ENCODE data around the gene SLIT3.

GRCh38 chr5:168734119-168734518 lies 566.8 kb downstream of the SLIT3 start:
- TF ChIP-seq POLR2A (IDR thresholded peaks at IDR 0.05; ENCODE audit: borderline replicate concordance, extremely low read depth, insufficient read depth, insufficient read length) (no peak), CTCF (IDR thresholded peaks at IDR 0.05 in 2 of 3, conservative IDR thresholded peaks at IDR 0.05 in 1 of 3; ENCODE audit: borderline replicate concordance in 1 of 3, insufficient read depth in 1 of 3, low read depth in 2 of 3, low read length in 2 of 3) (no peak), EZH2 (IDR thresholded peaks at IDR 0.05) (no peak), POLR2AphosphoS5 (IDR thresholded peaks at IDR 0.05; ENCODE audit: low read depth, low read length) (no peak), ELF1 (IDR thresholded peaks at IDR 0.05; ENCODE audit: borderline replicate concordance, low read depth) (no peak), ATF3 (IDR thresholded peaks at IDR 0.05) (no peak), MAX (IDR thresholded peaks at IDR 0.05) (no peak), REST (IDR thresholded peaks at IDR 0.05; ENCODE audit: low read depth) (no peak), SIN3A (IDR thresholded peaks at IDR 0.05; ENCODE audit: low read depth) (no peak), ZBTB33 (IDR thresholded peaks at IDR 0.05; ENCODE audit: extremely low read depth, insufficient replicate concordance, low read length) (no peak)

Data from HCT116 (cell line).